RWPE2 (cell line): ENCODE results near the gene COX19.

ENCODE experiments used
- ATAC-seq: fragments of 200-7000 bp; cut with Tn5 transposase; 3 replicates; pipeline ENCODE4 v1.9.1; 2021; ENCODE audit warnings: low read depth
- DNase-seq: peaks from one replicate; pipeline ENCODE4 v3.0.0-alpha.2; 2020; ENCODE audit warnings: low spot score
- H3K27ac ChIP-seq: fragments of 450-650 bp; 2 replicates; pipeline ENCODE4 v1.5.1; 2017; ENCODE audit warnings: mild to moderate bottlenecking; ENCODE audit not compliant: poor library complexity, severe bottlenecking
- H3K27me3 ChIP-seq: fragments of 250-450 bp; sonication (Bioruptor Pico); 2 replicates; pipeline ENCODE4 v1.5.1; 2021; ENCODE audit warnings: mild to moderate bottlenecking, moderate library complexity; ENCODE audit not compliant: insufficient read depth, poor library complexity, severe bottlenecking
- H3K36me3 ChIP-seq: fragments of 250-450 bp; sonication (Bioruptor Pico); 2 replicates; pipeline ENCODE4 v1.5.1; 2020; ENCODE audit warnings: low read depth, mild to moderate bottlenecking, moderate library complexity
- H3K4me1 ChIP-seq: fragments of 250-450 bp; sonication (Bioruptor Pico); 2 replicates; pipeline ENCODE4 v1.5.1; 2021; ENCODE audit warnings: mild to moderate bottlenecking, moderate library complexity; ENCODE audit not compliant: insufficient read depth, poor library complexity, severe bottlenecking
- H3K4me3 ChIP-seq: fragments of 250-450 bp; sonication (Bioruptor Pico); 2 replicates; pipeline ENCODE4 v1.5.1; 2021; ENCODE audit warnings: mild to moderate bottlenecking, moderate library complexity; ENCODE audit not compliant: severe bottlenecking
- H3K9me3 ChIP-seq: fragments of 250-450 bp; sonication (Bioruptor Pico); 2 replicates; pipeline ENCODE4 v1.5.1; 2021; ENCODE audit warnings: mild to moderate bottlenecking, moderate library complexity; ENCODE audit not compliant: severe bottlenecking
- TF ChIP-seq, protein P1 (sequence below): fragments of 450-650 bp; IDR thresholded peaks from one replicate; pipeline ENCODE4 v1.5.1; 2017; ENCODE audit warnings: mild to moderate bottlenecking, moderate library complexity; ENCODE audit not compliant: poor library complexity, severe bottlenecking

Gene COX19

DNA sequence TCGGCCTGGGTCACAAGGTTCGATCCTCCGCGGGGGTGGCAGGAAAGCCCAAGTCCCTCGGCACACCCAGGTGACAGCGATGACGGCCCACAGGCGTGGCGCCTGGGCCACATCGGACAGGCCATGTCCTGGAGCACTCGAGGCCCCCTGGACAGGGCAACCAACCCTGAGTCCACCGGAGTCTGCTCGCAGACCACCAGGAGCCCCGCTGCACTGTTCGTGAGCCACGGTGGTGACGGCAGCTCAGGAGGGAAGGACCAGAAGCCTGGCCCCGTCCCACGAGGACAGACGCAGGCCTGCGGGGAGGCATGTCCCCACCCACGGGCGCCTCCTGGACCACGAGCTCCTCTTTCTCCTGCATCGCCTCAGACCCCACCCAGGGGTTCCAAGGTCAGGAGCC, 46.6 kb upstream of the COX19 start:
- TF ChIP-seq, protein P1, sequence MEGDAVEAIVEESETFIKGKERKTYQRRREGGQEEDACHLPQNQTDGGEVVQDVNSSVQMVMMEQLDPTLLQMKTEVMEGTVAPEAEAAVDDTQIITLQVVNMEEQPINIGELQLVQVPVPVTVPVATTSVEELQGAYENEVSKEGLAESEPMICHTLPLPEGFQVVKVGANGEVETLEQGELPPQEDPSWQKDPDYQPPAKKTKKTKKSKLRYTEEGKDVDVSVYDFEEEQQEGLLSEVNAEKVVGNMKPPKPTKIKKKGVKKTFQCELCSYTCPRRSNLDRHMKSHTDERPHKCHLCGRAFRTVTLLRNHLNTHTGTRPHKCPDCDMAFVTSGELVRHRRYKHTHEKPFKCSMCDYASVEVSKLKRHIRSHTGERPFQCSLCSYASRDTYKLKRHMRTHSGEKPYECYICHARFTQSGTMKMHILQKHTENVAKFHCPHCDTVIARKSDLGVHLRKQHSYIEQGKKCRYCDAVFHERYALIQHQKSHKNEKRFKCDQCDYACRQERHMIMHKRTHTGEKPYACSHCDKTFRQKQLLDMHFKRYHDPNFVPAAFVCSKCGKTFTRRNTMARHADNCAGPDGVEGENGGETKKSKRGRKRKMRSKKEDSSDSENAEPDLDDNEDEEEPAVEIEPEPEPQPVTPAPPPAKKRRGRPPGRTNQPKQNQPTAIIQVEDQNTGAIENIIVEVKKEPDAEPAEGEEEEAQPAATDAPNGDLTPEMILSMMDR: no peak
- no peaks in the 10 kb centered on the region for H3K4me1 ChIP-seq
- H3K27me3 ChIP-seq: no peaks in the 10 kb centered on the region
- peaks cover 25% of the 10 kb centered on the region for H3K36me3 ChIP-seq
- H3K4me3 ChIP-seq: no peak overlapping the region
- no peak for ATAC-seq
- no peak for DNase-seq
- no peaks in the 10 kb centered on the region for H3K9me3 ChIP-seq
- no peak overlapping the region for H3K27ac ChIP-seq

DNA sequence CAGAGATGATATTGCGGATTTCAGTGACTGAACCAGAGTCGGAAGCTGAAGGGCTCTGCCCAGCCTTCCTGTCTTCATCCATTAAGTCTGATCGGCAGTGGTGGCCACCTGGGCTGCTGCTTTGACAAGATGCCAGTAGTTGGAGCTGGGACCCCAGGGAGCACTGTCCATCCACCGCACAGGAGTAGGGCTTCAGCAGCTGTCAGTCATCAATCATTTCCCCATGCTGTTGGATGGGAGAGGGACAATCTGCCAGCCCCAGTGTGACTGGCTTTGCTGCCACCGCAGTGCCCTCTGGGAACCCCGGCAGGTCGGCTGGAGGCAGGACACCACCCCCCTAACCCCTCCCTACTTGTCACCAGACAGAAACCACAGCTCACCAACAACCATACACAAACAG, 46.0 kb upstream of the COX19 start:
- ATAC-seq (no peak), DNase-seq (no peak)
- H3K4me3 ChIP-seq: no peak overlapping the region
- H3K27me3 ChIP-seq: no peaks in the 10 kb centered on the region
- no peaks in the 10 kb centered on the region for H3K4me1 ChIP-seq
- peaks cover 20% of the 10 kb centered on the region for H3K36me3 ChIP-seq
- no peak overlapping the region for H3K27ac ChIP-seq
- TF ChIP-seq, protein P1: no peak
- H3K9me3 ChIP-seq: no peaks in the 10 kb centered on the region

DNA sequence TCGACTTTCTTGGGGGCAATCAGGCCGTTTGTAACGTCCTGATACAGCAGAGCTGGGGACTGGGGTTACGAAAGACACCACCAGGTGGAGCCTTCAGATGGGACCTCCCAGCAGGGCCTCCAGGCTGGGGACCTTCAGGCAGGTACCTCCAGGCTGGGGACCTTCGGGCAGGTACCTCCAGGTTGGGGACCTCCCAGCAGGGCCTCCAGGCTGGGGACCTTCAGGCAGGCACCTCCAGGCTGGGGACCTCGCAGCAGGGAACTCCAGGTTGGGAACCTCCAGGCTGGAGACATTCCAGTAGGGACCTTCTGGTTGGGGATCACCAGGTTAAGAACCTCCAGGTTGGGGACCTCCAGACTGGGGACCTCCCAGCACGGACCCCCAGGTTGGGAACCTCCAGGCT, 45.5 kb upstream of the COX19 start:
- TF ChIP-seq, protein P1: peak; percentile 5
- DNase-seq (no peak), ATAC-seq (0 out of 3 replicates have a peak, but pooled peaks have one; percentile 11)
- no peaks in the 10 kb centered on the region for H3K9me3 ChIP-seq
- no peaks in the 10 kb centered on the region for H3K27me3 ChIP-seq
- H3K36me3 ChIP-seq: peaks cover 15% of the 10 kb centered on the region
- H3K27ac ChIP-seq: no peak overlapping the region
- H3K4me1 ChIP-seq: no peaks in the 10 kb centered on the region
- H3K4me3 ChIP-seq: no peak overlapping the region

DNA sequence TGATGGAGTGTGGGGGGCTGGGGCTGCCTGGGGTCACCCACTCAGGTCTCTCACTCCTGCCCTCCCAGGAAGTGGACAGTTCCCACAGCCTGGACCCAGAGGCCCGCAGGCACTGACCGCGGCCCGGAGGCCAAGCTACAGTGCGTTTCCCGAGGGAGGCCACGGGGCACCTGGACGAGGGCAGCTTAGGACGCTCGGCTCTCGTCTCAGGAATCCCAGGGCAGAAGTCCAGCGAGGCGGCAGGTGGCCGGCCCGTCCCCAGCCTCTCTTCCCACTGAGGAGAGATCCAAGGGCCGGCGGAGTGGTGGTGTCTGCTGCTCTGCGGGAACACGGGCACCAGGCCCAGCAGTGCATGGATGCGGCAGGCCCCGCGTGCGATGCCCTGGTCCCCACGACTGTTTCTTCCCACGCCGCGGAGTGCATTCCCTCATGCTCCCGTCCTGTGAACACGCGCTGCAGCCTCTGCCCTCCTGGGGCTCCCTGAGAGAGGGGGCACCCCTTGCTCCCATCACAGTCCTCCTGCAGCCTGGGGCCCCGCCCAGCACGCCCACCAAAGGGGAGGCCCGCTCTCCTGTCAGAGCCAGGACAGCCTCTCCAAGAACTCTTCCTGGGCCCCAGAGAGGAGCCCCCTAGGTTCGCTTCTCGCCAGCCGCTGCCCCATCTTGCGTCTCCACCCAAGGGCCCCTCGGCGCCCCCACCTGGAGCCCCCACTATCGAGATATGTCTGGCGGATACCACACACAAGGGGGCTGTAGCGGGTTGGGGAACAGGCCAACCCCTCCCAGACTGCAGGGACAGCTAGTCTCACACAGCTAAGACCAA, 44.7 kb upstream of the COX19 start:
- Histone ChIP-seq H3K9me3 (no peaks in the 10 kb centered on the region), H3K27me3 (no peaks in the 10 kb centered on the region), H3K27ac (no peak overlapping the region), H3K4me3 (no peak overlapping the region), H3K4me1 (no peaks in the 10 kb centered on the region), H3K36me3 (peaks cover 6% of the 10 kb centered on the region)
- no peak for DNase-seq
- TF ChIP-seq, protein P1: no peak
- no peak for ATAC-seq

DNA sequence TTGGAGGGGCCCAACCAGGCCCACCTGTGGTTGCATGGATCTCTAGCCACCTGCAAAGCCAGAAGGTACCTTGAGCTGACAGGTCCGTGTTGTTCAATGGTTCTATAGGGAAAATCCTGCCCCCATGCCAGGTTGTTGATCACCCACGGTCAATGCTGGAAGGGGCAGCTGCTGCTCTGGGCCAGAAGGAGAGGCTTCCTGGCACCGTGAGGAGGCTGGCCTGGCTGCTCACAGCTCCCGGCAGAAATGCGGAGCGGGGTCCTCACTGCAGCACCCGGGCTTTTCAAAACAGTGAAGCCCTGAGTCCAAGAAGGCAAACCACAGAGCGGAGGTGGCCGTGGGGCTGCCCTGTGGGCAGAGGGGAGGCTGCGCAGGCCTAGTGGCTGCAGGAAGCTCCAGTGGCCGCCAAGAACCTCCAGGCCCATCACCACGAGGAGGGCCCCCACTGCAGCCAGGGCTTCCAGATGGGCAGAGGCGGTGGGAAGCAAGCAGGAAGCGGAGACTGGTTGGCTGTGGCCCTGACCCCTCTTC, 44.0 kb upstream of the COX19 start:
- no peak overlapping the region for H3K27ac ChIP-seq
- TF ChIP-seq, protein P1: no peak
- no peak for DNase-seq
- H3K4me3 ChIP-seq: no peak overlapping the region
- ATAC-seq: no peak
- H3K36me3 ChIP-seq: peaks cover 3% of the 10 kb centered on the region
- no peaks in the 10 kb centered on the region for H3K9me3 ChIP-seq
- H3K27me3 ChIP-seq: no peaks in the 10 kb centered on the region
- H3K4me1 ChIP-seq: no peaks in the 10 kb centered on the region
